ENCODE measurements around the gene RCSD1.

GRCh38 chr1:167714439-167715156 is 84.6 kb downstream of the RCSD1 start:
- TF ChIP-seq POLR2A (IDR thresholded peaks at IDR 0.05) (peak in 1 of 2 donors; percentile 15), CTCF (IDR thresholded peaks at IDR 0.05) (peak in 1 of 6 experiments; percentile 14)
